A204.1 (cell line): ENCODE results near the gene GBP2.
"Not testable (repeated sequence)": the region's sequence is repeated elsewhere in the genome, so short reads cannot be mapped to it uniquely, and the experiment has no call there.

Source experiments
- FAIRE-seq: peaks from 2 replicates; lab custom pipeline; 2012; peaks lifted over from hg19 to GRCh38; lab: Jason Lieb, UNC

The GBP2 gene, protein sequence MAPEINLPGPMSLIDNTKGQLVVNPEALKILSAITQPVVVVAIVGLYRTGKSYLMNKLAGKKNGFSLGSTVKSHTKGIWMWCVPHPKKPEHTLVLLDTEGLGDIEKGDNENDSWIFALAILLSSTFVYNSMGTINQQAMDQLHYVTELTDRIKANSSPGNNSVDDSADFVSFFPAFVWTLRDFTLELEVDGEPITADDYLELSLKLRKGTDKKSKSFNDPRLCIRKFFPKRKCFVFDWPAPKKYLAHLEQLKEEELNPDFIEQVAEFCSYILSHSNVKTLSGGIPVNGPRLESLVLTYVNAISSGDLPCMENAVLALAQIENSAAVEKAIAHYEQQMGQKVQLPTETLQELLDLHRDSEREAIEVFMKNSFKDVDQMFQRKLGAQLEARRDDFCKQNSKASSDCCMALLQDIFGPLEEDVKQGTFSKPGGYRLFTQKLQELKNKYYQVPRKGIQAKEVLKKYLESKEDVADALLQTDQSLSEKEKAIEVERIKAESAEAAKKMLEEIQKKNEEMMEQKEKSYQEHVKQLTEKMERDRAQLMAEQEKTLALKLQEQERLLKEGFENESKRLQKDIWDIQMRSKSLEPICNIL

DNA sequence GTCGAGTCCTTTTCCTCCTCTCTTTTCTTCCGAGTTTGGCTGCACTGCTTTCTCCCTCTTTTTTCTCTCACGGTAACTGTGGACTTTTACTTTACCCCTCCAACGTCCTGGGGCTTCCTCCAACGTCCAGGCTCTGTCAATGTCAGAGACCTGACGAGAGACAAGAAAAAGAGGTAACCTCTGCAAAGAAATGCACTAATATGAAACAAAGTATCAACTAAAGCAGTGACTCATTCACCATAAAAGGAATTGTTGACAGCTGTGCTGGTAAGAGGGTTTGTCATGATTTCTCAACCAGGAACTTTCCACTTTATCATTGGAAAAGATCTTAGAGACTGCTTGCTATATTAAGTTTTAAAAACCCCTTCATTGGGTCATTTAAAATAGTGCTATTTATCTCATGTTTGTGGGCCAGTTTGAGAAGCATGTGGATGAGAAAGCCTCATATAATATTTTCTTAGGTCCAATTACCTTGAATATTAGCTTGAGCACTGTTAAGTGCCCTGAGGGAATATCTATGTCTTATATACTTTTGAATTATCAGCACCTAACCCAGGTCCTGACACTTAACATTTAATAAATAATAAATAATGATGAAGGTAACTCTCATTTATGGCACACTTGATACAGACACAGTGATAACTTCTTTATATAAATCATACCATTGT lies at the start of gene GBP2:
Gene GBP2, minus strand, starts transcription at position 202 of the 668 bp plus-strand sequence. CDS start 4,148 bp downstream, outside the sequence.
- FAIRE-seq: no peak

DNA sequence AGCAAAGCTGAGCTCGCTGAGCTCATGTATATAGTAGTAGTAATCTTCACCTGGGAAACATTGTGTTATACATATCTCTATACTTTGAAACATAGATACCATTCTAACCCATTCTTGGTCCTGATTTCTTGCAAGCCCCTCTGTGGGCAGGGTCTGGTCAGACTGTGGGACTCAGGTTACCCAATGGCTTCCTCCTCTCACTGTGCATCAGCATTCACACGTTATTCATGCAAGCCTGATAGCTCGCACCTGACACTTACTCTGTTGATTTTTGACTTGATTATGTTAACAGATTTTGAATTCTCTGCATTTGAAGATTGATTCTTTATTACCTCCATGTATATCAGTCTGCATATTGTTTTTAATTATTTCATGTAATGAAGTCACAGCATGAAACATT lies 48.6 kb upstream of the GBP2 start:
- no peak for FAIRE-seq

DNA sequence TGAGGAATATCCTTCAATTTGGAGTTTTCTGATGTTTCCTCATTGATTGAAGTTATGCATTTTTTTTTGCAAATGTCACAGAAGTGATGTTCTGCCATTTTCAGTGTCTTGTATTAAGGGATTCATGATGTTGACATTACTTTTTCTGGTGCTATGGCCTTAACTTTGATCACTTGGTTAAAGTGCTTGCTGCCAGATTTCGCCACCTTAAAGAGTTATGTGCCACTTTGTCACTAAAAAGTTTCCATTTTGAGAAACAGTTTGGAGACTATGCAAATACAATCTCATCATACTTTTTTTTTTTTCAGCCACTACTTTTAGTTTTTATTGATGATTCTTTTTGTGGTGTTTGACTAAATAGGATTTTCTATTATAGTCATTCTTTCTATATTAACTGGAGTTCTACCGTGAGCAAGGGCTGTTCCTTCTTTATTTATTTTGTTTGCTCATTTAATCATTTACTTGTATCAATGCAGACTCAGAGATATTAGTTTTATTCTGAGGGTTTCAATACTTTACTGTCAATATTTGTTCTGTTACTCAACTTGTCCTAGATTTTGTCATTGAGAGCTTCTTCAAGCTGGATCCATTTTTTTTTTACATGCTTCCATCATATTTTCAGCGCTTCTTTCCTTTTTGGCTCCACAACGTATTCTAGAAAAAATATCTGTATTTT lies 46.7 kb upstream of the GBP2 start:
- no peak for FAIRE-seq

DNA sequence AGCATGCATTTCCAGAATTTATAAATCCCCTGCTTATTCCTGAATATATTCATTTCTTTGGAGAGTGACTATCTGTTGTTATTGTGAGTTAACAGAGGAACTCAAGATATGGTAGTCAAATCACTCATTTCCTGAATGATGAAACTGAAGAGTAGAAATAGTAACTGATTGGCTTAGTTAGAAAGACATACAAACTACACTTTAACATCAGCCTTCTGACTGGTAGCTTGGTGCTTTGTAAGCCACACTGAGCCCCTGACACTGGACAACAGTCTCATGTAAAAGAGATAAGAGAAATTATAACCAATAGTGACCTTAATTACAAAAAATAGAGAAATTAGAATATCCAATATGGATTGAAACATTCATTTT lies 45.1 kb upstream of the GBP2 start:
- no peak for FAIRE-seq

DNA sequence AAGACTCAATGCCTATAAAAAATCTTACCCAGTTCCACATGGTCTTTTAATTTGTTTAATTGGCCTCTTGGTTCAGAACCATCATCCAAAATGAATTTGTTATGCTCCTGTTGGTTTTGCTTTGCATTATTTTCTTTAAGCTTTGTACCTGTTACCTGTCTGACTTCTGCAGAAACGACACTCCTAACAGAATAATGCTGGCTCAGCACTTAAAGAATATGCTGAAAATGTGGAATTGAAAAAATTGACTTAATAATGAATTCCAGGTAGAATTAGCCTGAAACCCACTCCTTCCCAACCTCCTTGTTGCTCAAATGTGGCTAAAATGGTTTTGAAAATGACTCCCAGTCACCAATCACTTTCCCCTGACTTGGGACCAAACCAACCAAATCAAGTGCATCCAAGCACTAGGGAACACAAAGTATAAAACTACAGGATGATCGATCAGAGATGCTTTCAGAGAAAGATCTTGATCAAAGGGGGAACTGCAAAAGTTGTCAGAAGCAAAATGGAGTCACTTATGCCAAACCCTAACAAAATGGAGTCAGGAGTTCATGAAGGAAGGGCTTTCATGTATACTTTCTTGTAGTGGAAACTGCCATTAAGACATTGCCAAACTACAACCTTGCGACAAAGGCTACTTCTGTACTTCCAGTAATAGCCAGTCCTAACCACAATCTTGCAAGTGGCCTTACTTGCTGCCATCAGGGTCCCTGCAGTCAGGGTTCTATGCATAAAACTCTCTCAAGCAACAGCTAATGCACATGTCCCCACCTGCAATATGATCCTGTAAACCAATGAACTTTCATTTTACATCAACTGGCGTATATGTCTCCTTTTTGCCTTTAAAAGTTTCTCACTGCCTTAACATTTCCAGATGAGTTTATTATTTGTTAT lies 44.5 kb upstream of the GBP2 start:
- no peak for FAIRE-seq

DNA sequence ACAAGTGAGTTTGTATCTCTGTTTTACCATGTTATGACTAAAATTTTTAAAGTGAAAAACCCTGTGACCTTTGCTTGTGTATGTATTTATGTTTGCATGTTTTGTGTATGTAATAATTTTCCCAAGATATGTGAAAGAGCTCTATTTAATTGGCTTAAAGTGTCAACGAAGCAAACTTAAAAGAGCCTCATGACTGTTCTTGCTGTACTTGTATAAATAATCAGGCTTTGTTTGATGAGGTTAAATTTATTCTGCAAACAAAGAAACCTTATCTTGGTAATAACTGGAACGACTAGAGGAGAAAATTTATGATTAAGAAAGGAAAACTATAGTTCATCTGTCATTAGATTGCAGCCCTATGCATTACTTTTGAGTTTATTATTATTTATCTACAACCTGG lies 43.3 kb upstream of the GBP2 start:
- no peak for FAIRE-seq

DNA sequence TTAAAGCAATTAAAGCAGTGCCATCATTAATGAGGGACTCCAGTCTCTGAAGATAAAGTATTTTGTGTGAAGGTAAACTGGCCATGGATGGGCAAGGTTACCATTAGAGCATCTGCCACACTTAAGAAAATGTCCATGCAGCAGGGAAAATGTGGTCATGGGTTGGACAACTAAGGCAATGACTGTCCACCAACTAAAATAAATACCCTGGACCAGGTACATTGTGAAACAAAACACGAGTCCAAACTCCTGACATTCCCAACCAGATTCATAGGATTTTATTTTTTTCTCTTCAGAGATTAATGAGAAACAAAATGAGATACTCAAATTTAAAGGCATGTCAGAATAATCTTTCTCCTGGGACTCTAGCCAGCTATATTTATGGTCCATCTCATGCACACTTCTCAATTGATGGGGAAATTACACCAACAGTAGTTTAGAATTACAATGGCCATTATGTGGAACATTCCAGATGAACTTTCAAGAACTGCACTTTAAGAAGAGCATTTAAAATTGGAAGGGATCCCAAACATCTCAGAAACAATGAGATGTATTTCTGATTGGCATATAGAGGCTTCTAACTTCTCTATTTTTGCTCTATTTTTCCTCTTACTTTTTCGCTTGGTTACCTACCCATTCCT lies 41.8 kb upstream of the GBP2 start:
- FAIRE-seq: no peak

DNA sequence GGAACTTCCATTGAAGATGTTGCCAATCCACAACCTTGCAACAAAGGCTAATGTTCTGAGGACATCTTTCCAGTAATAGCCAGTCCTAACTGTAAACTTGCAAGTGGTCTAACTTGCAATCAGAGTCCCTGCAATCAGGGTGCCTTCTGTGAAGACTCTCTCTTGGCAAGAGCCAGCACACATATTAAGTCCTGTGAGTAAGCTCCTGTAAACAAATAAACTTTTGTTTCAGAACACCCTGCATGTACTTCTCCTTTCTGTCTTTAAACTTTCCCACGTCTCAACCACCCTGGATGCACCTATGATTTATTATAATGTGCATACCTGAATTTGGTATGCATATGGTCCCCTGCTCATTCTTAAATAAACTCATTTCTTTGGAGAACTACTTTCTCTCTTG lies 40.8 kb upstream of the GBP2 start:
- no peak for FAIRE-seq

DNA sequence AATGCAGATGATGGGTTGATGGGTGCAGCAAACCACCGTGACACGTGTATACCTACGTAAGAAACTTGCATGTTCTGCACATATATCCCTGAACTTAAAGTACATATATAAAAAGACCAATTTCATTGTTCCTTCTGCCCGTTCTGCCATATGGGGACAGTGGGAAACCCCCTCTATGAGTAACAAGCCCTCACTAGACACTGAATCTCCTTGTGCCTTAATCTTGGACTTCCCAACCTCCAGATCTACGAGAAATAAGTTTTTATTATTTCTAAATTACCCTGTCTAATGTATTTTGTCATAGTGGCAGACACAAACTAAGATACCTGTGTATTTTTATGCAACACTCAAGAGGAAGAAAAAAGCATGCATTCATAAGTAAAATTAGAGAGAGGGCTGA lies 39.9 kb upstream of the GBP2 start:
- FAIRE-seq: no peak

DNA sequence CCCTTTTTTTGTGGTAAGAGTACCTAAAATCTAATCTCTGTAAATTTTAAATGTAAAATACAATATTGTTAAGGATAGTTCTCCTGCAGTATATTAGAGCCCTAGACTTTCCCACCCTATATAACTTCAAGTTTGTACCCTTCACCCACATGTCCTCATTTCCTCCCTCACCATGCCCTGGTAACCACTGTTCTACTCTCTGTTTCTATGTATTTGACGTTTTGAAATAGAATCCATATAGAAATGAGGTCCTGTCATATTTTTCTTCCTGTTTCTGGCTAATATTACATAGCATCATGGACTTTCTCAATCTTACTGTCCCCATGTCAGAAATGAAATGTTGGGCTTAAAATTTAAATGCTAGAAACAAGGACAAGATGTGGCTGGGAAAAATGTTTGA lies 25.1 kb upstream of the GBP2 start:
- FAIRE-seq: no peak

DNA sequence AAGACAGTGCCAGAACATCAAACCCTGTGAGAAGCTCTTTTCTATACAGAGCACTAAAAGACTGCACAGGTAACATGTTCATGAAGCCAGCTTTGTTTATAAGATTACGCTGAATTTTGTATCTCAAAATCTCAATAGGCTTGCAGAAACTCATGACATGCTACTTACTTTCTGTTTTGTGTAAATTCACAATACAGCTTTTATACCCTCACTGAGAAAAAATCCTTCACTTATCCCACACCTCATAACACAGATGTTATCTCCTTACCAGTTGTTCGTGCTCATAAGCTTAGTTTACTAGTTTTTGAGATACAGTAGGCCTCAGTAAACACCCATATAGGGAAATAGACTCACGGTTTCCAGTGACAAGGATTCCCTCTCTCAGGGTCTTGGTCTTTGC lies 24.1 kb upstream of the GBP2 start:
- FAIRE-seq: no peak

DNA sequence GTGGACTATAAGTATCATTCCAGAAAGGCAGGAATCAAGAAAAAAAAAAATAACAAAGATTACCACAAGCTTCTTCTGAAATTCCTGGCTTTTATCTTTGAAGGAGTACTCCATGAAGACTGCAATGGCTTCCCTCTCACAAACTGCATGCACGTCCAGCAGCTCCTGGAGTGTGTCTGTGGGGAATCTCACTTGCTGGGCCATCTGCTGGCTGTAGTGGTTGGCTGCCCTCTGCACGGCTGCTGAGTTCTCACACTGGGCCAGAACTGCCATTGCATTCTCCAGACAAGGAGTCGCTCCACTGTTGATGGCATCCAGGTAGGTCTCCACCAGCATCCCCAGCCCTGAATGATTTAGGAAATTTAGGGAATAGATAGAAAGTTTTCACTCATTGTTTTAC lies 23.3 kb upstream of the GBP2 start:
- FAIRE-seq: no peak

DNA sequence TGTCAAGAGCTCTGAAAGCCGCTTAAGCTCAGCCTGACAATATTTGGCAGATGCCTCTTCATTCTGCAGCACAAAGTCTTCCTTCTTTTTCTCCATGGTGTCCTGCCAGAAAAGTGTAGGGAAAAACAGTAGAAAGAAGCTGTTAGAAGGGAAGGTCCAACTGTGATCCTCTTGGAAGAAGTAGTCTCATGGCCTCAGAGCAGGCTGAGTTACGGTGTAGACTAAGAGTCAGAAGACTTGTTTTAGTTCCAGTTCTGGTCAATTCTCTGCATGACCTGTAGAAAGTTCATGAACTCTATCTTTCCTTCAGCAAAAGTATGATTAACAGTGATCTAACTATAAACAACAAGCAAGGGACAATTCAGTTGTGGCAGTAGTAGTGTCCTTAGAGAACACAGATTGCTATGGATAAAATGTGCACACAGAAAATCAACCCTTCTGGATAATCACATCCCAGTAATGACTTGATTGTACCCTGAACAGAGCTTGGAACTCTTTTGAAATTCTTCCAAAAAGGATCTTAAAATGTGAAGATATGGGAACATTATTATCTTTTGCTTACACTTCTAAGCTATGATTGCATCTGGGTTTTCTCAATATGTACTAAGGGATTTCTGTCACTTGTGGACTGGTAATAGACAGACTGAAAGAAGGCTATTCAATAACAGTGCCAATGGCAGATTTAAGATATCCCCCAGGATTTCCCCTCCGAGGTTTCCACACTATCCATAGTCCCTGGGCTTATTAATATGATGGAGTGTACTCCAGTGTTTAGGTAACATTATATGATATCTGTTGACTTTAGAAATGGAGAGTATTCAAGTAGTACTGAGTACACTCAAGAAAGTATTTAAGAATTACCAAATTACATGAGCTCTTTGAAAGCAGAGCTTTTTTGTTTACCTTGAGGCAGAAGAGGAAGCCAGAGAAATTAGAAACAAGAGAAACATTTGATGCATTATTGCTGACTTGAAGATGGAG lies 22.1 kb upstream of the GBP2 start:
- no peak for FAIRE-seq

DNA sequence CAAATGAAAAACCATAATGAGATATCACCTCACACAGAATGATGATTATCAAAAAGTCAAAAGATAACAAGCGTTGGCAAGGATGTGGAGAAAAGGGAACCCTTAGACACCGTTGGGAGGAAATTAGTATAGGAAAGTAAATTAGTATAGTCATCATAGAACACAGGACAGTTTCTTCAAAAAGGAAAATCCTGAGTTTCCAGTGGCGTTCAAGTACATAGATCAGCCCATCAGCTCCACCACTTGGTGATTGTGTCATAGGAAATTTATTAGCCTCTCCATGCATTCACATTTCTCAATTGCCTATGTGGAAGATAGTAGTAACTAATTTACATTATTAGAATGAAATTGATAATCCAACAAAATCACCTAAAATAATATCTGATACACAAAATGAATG lies 20.8 kb upstream of the GBP2 start:
- no peak for FAIRE-seq

DNA sequence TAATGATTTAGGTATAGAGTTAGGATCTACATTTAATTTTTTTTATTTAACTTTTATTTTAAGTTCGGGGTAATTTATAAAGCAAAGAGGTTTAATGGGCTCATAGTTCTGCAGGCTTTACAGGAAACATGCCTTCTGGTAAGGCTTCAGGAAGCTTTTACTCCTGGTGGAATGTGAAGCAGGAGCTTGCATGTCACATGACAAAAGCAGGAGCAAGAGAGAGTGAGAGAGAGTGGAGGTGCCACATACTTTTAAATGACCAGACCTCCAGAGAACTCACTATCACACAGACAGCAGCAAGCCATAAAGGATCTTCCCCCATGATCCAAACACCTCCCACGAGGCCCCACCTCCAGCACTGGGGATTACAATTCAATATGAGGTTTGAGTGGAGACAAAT lies 17.6 kb upstream of the GBP2 start:
- FAIRE-seq: no peak

DNA sequence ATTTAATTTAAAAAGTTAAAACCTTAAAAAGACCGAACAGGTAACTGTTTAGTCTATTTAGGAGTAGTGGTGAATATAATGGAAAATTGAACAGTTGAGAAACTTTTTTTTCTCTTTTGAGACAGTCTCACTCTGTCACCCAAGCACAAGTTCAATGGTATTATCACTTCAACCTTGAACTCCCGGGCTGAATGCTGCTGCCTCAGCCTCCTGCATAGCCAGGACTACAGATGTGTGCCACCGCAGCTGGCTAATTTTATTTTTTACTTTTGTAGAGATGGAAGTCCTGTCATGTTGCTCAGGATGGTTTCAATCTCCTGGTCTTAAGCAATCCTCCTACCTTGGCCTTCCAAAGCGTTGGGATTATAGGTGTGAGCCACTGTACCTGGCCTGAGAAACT lies 16.2 kb upstream of the GBP2 start:
- no peak for FAIRE-seq

DNA sequence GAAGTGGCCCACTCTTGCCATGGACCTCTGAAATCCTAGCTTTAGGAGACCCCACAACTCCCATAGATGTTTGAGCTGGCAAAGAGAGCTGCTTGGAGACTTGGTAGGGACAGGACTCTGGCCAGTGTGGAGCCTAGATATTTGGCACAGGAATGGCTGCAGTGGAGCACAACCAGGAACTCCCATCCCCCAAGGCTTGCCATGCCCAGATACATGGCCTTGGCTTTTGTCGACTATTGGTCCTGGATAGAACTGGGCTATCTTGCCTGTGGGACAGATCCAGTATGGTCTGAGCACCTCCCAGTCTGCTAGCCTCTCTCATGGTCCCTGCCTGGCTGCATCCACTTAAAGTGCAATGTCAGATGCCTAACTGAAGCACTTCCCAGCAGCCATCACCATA lies 7.8 kb upstream of the GBP2 start:
- no peak for FAIRE-seq

DNA sequence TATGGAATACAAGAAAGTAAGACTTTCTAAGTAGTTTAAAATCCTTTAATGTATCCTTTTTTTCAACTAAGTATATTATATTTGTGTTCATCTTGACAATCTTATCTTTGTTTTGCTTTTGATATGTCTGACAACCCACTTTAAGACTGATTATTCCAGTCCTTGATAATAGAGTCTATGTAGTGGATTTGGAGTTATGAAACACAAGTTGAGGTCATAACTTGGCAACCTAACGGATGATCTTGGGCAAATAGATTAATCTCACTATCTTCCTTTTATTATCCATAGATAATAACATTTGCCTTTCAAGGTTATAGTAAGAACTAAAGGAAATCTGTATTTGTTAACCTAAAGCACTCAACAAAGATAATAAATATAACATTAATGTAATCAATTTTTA lies 4.8 kb upstream of the GBP2 start:
- no peak for FAIRE-seq

DNA sequence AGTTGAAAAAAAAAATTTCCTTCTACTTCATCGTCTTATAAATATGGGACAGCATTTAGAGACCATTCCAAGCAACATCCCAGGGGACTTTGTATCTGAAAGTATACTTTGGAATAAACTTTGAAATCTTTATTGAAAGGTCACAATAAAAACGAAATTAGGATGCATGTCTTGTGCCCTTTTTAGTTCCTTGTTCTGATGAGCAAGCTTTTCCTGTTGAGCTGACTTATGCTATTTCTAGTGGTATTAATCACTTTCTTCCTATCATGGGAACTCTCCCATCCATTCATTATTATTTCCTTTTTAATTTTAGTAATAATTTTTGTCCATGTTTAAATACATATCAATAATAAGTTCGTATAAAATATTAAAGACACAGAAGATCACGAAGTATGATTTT lies 4.0 kb upstream of the GBP2 start:
- no peak for FAIRE-seq

DNA sequence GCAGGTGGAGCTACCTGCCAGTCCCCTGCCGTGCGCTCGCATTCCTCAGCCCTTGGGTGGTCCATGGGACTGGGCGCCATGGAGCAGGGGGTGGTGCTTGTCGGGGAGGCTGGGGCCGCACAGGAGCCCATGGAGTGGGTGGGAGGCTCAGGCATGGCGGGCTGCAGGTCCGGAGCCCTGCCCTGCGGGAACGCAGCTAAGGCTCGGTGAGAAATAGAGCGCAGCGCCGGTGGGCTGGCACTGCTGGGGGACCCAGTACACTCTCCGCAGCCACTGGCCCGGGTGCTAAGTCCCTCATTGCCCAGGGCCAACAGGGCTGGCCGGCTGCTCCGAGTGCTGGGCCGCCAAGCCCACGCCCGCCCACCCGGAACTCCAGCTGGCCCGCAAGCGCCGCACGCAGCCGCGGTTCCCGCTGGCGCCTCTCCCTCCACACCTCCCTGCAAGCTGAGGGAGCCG lies 2.1 kb upstream of the GBP2 start:
- not testable (repeated sequence) for FAIRE-seq
